H9 (cell line): Measurements from ENCODE around the gene CDC42EP5. TPM values are rescaled to one million over a fixed set of nuclear protein-coding genes. Genes with fewer than 3 reads are reported as not detected.

Experiments used
- DNase-seq: peaks from one replicate; pipeline ENCODE4 v3.0.0-alpha.2; 2017
- H2AFZ ChIP-seq: one replicate; pipeline ENCODE4 v1.6.1; 2013; ENCODE audit warnings: mild to moderate bottlenecking, low read length, control low read depth, moderate library complexity
- H2AK5ac ChIP-seq: 2 replicates; pipeline ENCODE4 v1.6.1; 2013; ENCODE audit warnings: low read length, control low read depth, mixed read lengths; ENCODE audit not compliant: insufficient read length
- H2BK120ac ChIP-seq: one replicate; pipeline ENCODE4 v1.6.1; 2013; ENCODE audit warnings: low read depth, mild to moderate bottlenecking, low read length, control low read depth, inconsistent platforms; ENCODE audit not compliant: poor library complexity, severe bottlenecking
- H2BK12ac ChIP-seq: 2 replicates; pipeline ENCODE4 v1.6.1; 2013; ENCODE audit warnings: low read length, control low read depth, mixed read lengths, low read depth; ENCODE audit not compliant: insufficient read length
- H2BK15ac ChIP-seq: 2 replicates; pipeline ENCODE4 v1.6.1; 2013; ENCODE audit warnings: low read depth, low read length, control low read depth
- H2BK20ac ChIP-seq: one replicate; pipeline ENCODE4 v1.6.1; 2013; ENCODE audit warnings: low read depth, mild to moderate bottlenecking, low read length, control low read depth, inconsistent platforms; ENCODE audit not compliant: poor library complexity, severe bottlenecking
- H2BK5ac ChIP-seq: 2 replicates; pipeline ENCODE4 v1.6.1; 2013; ENCODE audit warnings: low read length, control low read depth, mixed read lengths; ENCODE audit not compliant: insufficient read length
- H3K14ac ChIP-seq: 2 replicates; pipeline ENCODE4 v1.6.1; 2013; ENCODE audit warnings: low read length, control low read depth; ENCODE audit not compliant: insufficient read depth
- H3K18ac ChIP-seq: 2 replicates; pipeline ENCODE4 v1.6.1; 2013; ENCODE audit warnings: low read depth, mild to moderate bottlenecking, mixed read lengths, low read length, control low read depth; ENCODE audit not compliant: insufficient read length
- H3K23ac ChIP-seq: 2 replicates; pipeline ENCODE4 v1.6.1; 2013; ENCODE audit warnings: low read length, control low read depth, mixed read lengths, low read depth; ENCODE audit not compliant: insufficient read length
- H3K23me2 ChIP-seq: 2 replicates; pipeline ENCODE4 v1.6.1; 2013; ENCODE audit warnings: low read depth, mild to moderate bottlenecking, mixed read lengths, low read length, control low read depth; ENCODE audit not compliant: insufficient read length, poor library complexity, severe bottlenecking
- H3K27ac ChIP-seq: 2 replicates; pipeline ENCODE4 v1.5.1; 2013; ENCODE audit warnings: low read length, control low read depth, mixed read lengths, low read depth; ENCODE audit not compliant: insufficient read length
- H3K27me3 ChIP-seq: 2 replicates; pipeline ENCODE4 v1.6.1; 2013; ENCODE audit warnings: low read length, control low read depth, inconsistent platforms; ENCODE audit not compliant: insufficient read depth
- H3K4ac ChIP-seq: 2 replicates; pipeline ENCODE4 v1.6.1; 2013; ENCODE audit warnings: low read depth, mild to moderate bottlenecking, control low read depth, inconsistent platforms, low read length, moderate library complexity
- H3K4me1 ChIP-seq: 2 replicates; pipeline ENCODE4 v1.6.1; 2013; ENCODE audit warnings: low read length, control low read depth, inconsistent platforms; ENCODE audit not compliant: insufficient read depth
- H3K4me2 ChIP-seq: 2 replicates; pipeline ENCODE4 v1.6.1; 2013; ENCODE audit warnings: low read length, control low read depth, mixed read lengths; ENCODE audit not compliant: insufficient read length, insufficient read depth
- H3K56ac ChIP-seq: 2 replicates; pipeline ENCODE4 v1.6.1; 2013; ENCODE audit warnings: low read depth, mild to moderate bottlenecking, mixed read lengths, low read length, control low read depth; ENCODE audit not compliant: insufficient read length
- H3K79me1 ChIP-seq: 2 replicates; pipeline ENCODE4 v1.6.1; 2013; ENCODE audit warnings: low read depth, mild to moderate bottlenecking, moderate library complexity, low read length, control low read depth, inconsistent platforms; ENCODE audit not compliant: insufficient read depth, poor library complexity, severe bottlenecking
- H3K79me2 ChIP-seq: 2 replicates; pipeline ENCODE4 v1.6.1; 2013; ENCODE audit warnings: low read length, control low read depth, inconsistent platforms; ENCODE audit not compliant: insufficient read depth
- H3K9ac ChIP-seq: 2 replicates; pipeline ENCODE4 v1.6.1; 2013; ENCODE audit warnings: low read length, control low read depth, mixed read lengths; ENCODE audit not compliant: insufficient read length; ENCODE audit errors: extremely low read depth
- H3K9me3 ChIP-seq: one replicate; pipeline ENCODE4 v1.6.1; 2013; ENCODE audit warnings: low read depth, low read length, inconsistent platforms; ENCODE audit not compliant: control insufficient read depth
- H3T11ph ChIP-seq: one replicate; pipeline ENCODE4 v1.6.1; 2013; ENCODE audit warnings: mild to moderate bottlenecking, low read length, control low read depth, inconsistent platforms
- H4K20me1 ChIP-seq: one replicate; pipeline ENCODE4 v1.6.1; 2013; ENCODE audit not compliant: control insufficient read depth, insufficient read length, insufficient read depth
- H4K5ac ChIP-seq: 2 replicates; pipeline ENCODE4 v1.6.1; 2013; ENCODE audit warnings: low read depth, mild to moderate bottlenecking, mixed read lengths, low read length, control low read depth; ENCODE audit not compliant: insufficient read length
- H4K8ac ChIP-seq: replicated peaks from 2 replicates; pipeline ENCODE4 v1.6.1; 2013; ENCODE audit warnings: low read length, control low read depth, mixed read lengths, low read depth; ENCODE audit not compliant: insufficient read length
- H4K91ac ChIP-seq: 2 replicates; pipeline ENCODE4 v1.6.1; 2013; ENCODE audit warnings: low read depth, mild to moderate bottlenecking, moderate library complexity, mixed read lengths, low read length, control low read depth; ENCODE audit not compliant: insufficient read length
- H3K27ac Mint-ChIP-seq, 3 experiments: 2 replicates in 2 of 3; 3 replicates in 1 of 3; pipeline ENCODE4 v1.8.0; 2020 to 2021; ENCODE audit warnings: mixed read lengths in 3 of 3, mild to moderate bottlenecking in 1 of 3, moderate library complexity in 1 of 3
- H3K27me3 Mint-ChIP-seq: 2 replicates; pipeline ENCODE4 v1.8.0; 2021; ENCODE audit warnings: low read depth, mild to moderate bottlenecking, moderate library complexity, mixed read lengths
- H3K36me3 Mint-ChIP-seq, 3 experiments: 2 replicates in 2 of 3; 3 replicates in 1 of 3; pipeline ENCODE4 v1.8.0; 2020 to 2021; ENCODE audit warnings: low read depth in 3 of 3, mixed read lengths in 3 of 3; ENCODE audit not compliant: insufficient read depth in 1 of 3
- H3K4me1 Mint-ChIP-seq, 2 experiments: 2 replicates each; pipeline ENCODE4 v1.8.0; 2020; ENCODE audit warnings: mixed read lengths in 2 of 2
- H3K4me3 Mint-ChIP-seq, 2 experiments: 2 replicates in 1 of 2; 3 replicates in 1 of 2; pipeline ENCODE4 v1.8.0; 2020 to 2021; ENCODE audit warnings: mild to moderate bottlenecking in 2 of 2, mixed read lengths in 2 of 2, moderate library complexity in 1 of 2
- H3K9me3 Mint-ChIP-seq, 2 experiments: 2 replicates in 1 of 2; 3 replicates in 1 of 2; pipeline ENCODE4 v1.8.0; 2020; ENCODE audit warnings: mild to moderate bottlenecking in 2 of 2, mixed read lengths in 2 of 2, moderate library complexity in 1 of 2
- CTCF ChIP-seq: fragments of 200-600 bp; sonication (generic); conservative IDR thresholded peaks from 3 replicates; pipeline ENCODE4 v1.8.0; 2021; ENCODE audit warnings: antibody characterized with exemption, mild to moderate bottlenecking
- WGBS: extraction: QIAGEN DNeasy Blood & Tissue Kit; methylation state at CpG from one replicate; pipeline ENCODE4 v1.1.7; 2013; ENCODE audit warnings: missing lambda C conversion rate, low lambda C conversion rate, mixed read lengths; ENCODE audit not compliant: insufficient read length; ENCODE audit errors: extremely low coverage; 5-methylcytosine and 5-hydroxymethylcytosine counted together
- total RNA-seq: library from RNA; stranded (reverse); gene quantifications from 2 replicates; pipeline ENCODE4 v1.2.1, GENCODE V29; 2021

The CDC42EP5 gene
- total RNA-seq, 1 experiment from 2014 or later: 1.6 TPM

GRCh38 chr19:54458648-54459281 is 14.3 kb downstream of the CDC42EP5 start:
- Histone ChIP-seq H2BK20ac (no peak overlapping the region), H2BK5ac (no peak overlapping the region), H2AFZ (no peak overlapping the region), H3K9me3 (no peaks in the 10 kb centered on the region), H3K23ac (no peak overlapping the region), H3K27ac (no peak overlapping the region), H4K91ac (no peak overlapping the region), H2BK120ac (no peak overlapping the region), H3K9ac (no peak overlapping the region), H3K14ac (no peak overlapping the region), H3K79me2 (no peaks in the 10 kb centered on the region), H4K8ac (no peak overlapping the region), H3K56ac (no peak overlapping the region), H3T11ph (no peak overlapping the region), H3K4me1 (no peaks in the 10 kb centered on the region), H3K4me2 (no peak overlapping the region), H3K23me2 (peaks cover 8% of the 10 kb centered on the region), H3K18ac (no peak overlapping the region), H3K79me1 (no peaks in the 10 kb centered on the region), H4K20me1 (no peaks in the 10 kb centered on the region), H4K5ac (no peak overlapping the region), H2AK5ac (no peak overlapping the region), H2BK15ac (no peak overlapping the region), H3K27me3 (no peaks in the 10 kb centered on the region), H3K4ac (no peak overlapping the region), H2BK12ac (no peak overlapping the region)
- Mint-ChIP-seq H3K36me3 (peaks cover 39 to 76% (median 74%) of the 10 kb centered on the region in 3 experiments; a peak in 6 of 7 replicates), H3K4me3 (peak overlapping the region in 1 of 2 experiments; percentile 38; a peak in 2 of 5 replicates), H3K27me3 (no peaks in the 10 kb centered on the region), H3K27ac (peak overlapping the region in 2 of 3 experiments; percentile 91 to 95; a peak in 6 of 7 replicates), H3K4me1 (peaks cover 5 to 7% of the 10 kb centered on the region in 2 experiments; a peak in 3 of 4 replicates), H3K9me3 (peaks cover 0 to 2% of the 10 kb centered on the region in 2 experiments; a peak in 1 of 5 replicates)
- TF ChIP-seq CTCF: no peak
- WGBS: no CpG with 5 or more reads among the region's 11 CpGs
- no peak for DNase-seq
